NT2/D1 (cell line): ENCODE results near the gene FBXO15.

Experiments
- DNase-seq: peaks from one replicate; pipeline ENCODE4 v3.0.0-alpha.2; 2011; ENCODE audit warnings: low read depth, low spot score
- H3K27me3 ChIP-seq: 2 replicates; pipeline ENCODE4 v1.6.0; 2011; ENCODE audit warnings: mild to moderate bottlenecking; ENCODE audit not compliant: insufficient read length, insufficient read depth
- H3K36me3 ChIP-seq: 2 replicates; pipeline ENCODE4 v1.6.1; 2011; ENCODE audit warnings: mild to moderate bottlenecking, low read length, mixed read lengths; ENCODE audit not compliant: insufficient read depth, insufficient read length
- H3K4me1 ChIP-seq: 2 replicates; pipeline ENCODE4 v1.5.1; 2011; ENCODE audit not compliant: insufficient read depth, insufficient read length
- H3K4me3 ChIP-seq: 2 replicates; pipeline ENCODE4 v1.5.1; 2011; ENCODE audit warnings: low read depth; ENCODE audit not compliant: insufficient read length
- H3K9ac ChIP-seq: 2 replicates; pipeline ENCODE4 v1.6.0; 2011; ENCODE audit warnings: low read depth; ENCODE audit not compliant: insufficient read length
- H3K9me3 ChIP-seq: 2 replicates; pipeline ENCODE4 v1.5.1; 2011; ENCODE audit warnings: mild to moderate bottlenecking, low read length; ENCODE audit not compliant: insufficient read depth
- SUZ12 ChIP-seq: IDR thresholded peaks from 2 replicates; pipeline ENCODE4 v1.6.1; 2011; ENCODE audit not compliant: insufficient read length, insufficient read depth; ENCODE audit errors: extremely low read depth
- YY1 ChIP-seq: IDR thresholded peaks from 2 replicates; pipeline ENCODE4 v1.6.1; 2011; ENCODE audit not compliant: insufficient read length, insufficient read depth
- ZNF274 ChIP-seq: IDR thresholded peaks from 2 replicates; pipeline ENCODE4 v1.6.1; 2011; ENCODE audit warnings: mild to moderate bottlenecking, low read depth, low read length

Gene FBXO15

GRCh38 chr18:74131124-74131523, 16.5 kb downstream of the FBXO15 start:
- Histone ChIP-seq H3K9me3 (no peaks in the 10 kb centered on the region; the same call in 1 of the 2 replicates), H3K27me3 (no peaks in the 10 kb centered on the region), H3K4me1 (no peaks in the 10 kb centered on the region), H3K4me3 (no peak overlapping the region), H3K36me3 (no peaks in the 10 kb centered on the region), H3K9ac (no peak overlapping the region)
- TF ChIP-seq SUZ12 (no peak), YY1 (no peak), ZNF274 (no peak)
- no peak for DNase-seq

GRCh38 chr18:74128159-74128558, 19.5 kb downstream of the FBXO15 start:
- no peak for DNase-seq
- Histone ChIP-seq H3K9ac (no peak overlapping the region), H3K27me3 (no peaks in the 10 kb centered on the region), H3K9me3 (no peaks in the 10 kb centered on the region), H3K36me3 (no peaks in the 10 kb centered on the region), H3K4me1 (no peaks in the 10 kb centered on the region), H3K4me3 (no peak overlapping the region)
- no peak for TF ChIP-seq ZNF274
- TF ChIP-seq YY1, result no peak
- TF ChIP-seq SUZ12, result no peak

DNA sequence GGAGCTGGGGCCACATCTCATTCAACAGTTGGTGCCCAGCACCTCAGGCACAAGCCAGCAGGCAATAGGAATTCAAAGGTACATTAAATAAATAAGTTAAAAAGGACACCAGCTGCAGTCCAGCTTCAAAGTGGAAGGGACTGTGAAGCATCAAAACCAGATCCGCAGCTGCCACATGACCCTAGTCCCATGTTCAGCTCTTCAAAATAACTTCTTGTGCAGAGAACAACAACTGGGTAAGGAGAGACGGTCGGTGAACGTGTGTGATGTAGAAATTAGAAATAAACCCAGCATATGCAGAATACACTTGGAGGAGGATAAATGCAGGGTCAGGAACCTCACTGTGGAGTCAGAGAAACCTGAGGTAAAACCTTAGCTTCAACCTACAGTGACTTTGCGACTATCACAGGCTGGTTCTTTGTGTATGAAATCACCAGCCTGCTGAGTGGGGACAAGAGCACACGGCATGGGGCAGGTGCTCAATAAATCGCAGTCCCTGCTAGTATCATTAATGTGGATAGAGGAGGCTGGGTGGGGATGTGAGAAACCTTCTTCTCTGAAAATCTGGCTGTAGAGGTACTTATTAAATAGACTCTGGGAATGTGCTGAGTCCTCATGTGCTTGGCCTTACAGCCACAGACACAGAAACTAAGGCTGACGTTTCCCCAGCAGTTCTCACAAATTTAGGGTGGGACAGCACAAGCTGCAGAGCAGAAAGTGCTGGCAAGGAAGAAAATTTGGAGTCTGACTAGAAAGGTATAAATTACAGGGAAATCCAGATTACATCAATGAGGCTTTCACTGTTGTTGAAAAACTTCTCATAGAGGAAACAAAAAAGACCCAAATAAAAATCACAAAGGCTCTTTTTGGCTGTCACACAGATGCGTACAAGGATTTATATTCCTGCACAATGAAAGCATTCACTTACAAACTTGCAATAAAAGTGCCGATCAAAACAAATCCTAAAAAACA, 20.7 kb downstream of the FBXO15 start:
- Histone ChIP-seq H3K4me3 (no peak overlapping the region), H3K9ac (no peak overlapping the region), H3K4me1 (no peaks in the 10 kb centered on the region), H3K9me3 (no peaks in the 10 kb centered on the region), H3K36me3 (no peaks in the 10 kb centered on the region), H3K27me3 (no peaks in the 10 kb centered on the region)
- TF ChIP-seq ZNF274, result no peak
- no peak for TF ChIP-seq YY1
- no peak for TF ChIP-seq SUZ12
- DNase-seq, result no peak

GRCh38 chr18:74124642-74125041, 23.0 kb downstream of the FBXO15 start:
- Histone ChIP-seq H3K4me1 (no peaks in the 10 kb centered on the region), H3K9me3 (no peaks in the 10 kb centered on the region), H3K27me3 (no peaks in the 10 kb centered on the region), H3K4me3 (no peak overlapping the region), H3K9ac (no peak overlapping the region), H3K36me3 (no peaks in the 10 kb centered on the region)
- no peak for DNase-seq
- no peak for TF ChIP-seq YY1
- TF ChIP-seq ZNF274, result no peak
- TF ChIP-seq SUZ12, result no peak

GRCh38 chr18:74123200-74123599, 24.4 kb downstream of the FBXO15 start:
- no peak for TF ChIP-seq SUZ12
- no peak for TF ChIP-seq ZNF274
- no peak for TF ChIP-seq YY1
- H3K9ac ChIP-seq, result no peak overlapping the region
- H3K9me3 ChIP-seq, result no peaks in the 10 kb centered on the region
- H3K4me1 ChIP-seq, result no peaks in the 10 kb centered on the region
- no peak overlapping the region for H3K4me3 ChIP-seq
- no peak for DNase-seq
- H3K27me3 ChIP-seq, result no peaks in the 10 kb centered on the region
- H3K36me3 ChIP-seq, result no peaks in the 10 kb centered on the region

- TF ChIP-seq YY1 (no peak), SUZ12 (no peak)
- H3K36me3 ChIP-seq, result no peaks in the 10 kb centered on the region
- H3K9me3 ChIP-seq, result peaks cover 9% of the 10 kb centered on the region
- H3K27me3 ChIP-seq, result no peaks in the 10 kb centered on the region
- H3K4me1 ChIP-seq, result no peaks in the 10 kb centered on the region
- no peak overlapping the region for H3K9ac ChIP-seq
- no peak overlapping the region for H3K4me3 ChIP-seq
- no peak for DNase-seq
Observed at GRCh38 chr18:74116633-74117554, 30.7 kb downstream of the FBXO15 start.

- H3K9me3 ChIP-seq, result peaks cover 9% of the 10 kb centered on the region
- no peak for DNase-seq
Observed at GRCh38 chr18:74115046-74115445, 32.6 kb downstream of the FBXO15 start.

More at GRCh38 chr18:74115046-74115445, 32.6 kb downstream of the FBXO15 start:
- no peaks in the 10 kb centered on the region for H3K4me1 ChIP-seq
- H3K4me3 ChIP-seq, result no peak overlapping the region
- TF ChIP-seq YY1 (no peak), ZNF274 (no peak), SUZ12 (no peak)
- H3K27me3 ChIP-seq, result no peaks in the 10 kb centered on the region
- no peak overlapping the region for H3K9ac ChIP-seq
- H3K36me3 ChIP-seq, result no peaks in the 10 kb centered on the region
